Measurements from ENCODE around the gene CLASRP.

The CLASRP gene

GRCh38 chr19:45063851-45064801 is 25.3 kb downstream of the CLASRP start:
- DNase-seq (ENCODE audit: low spot score), result no peak

GRCh38 chr19:45066921-45067661 is 28.2 kb downstream of the CLASRP start:
- no peak for DNase-seq (ENCODE audit: low spot score)

- no peak for DNase-seq (ENCODE audit: low spot score)
Measured at GRCh38 chr19:45068041-45068440, 29.2 kb downstream of the CLASRP start.

GRCh38 chr19:45069056-45069455 is 30.2 kb downstream of the CLASRP start:
- DNase-seq (ENCODE audit: low spot score), result peak; percentile 70

GRCh38 chr19:45070214-45070613 is 31.4 kb downstream of the CLASRP start:
- DNase-seq (ENCODE audit: low spot score), result no peak

- DNase-seq (ENCODE audit: low spot score), result no peak
Measured at GRCh38 chr19:45070861-45071544, 32.2 kb downstream of the CLASRP start.

- no peak for DNase-seq (ENCODE audit: low spot score)
Measured at GRCh38 chr19:45071545-45071938, 32.7 kb downstream of the CLASRP start.

- DNase-seq (ENCODE audit: low spot score), result no peak
Measured at GRCh38 chr19:45071969-45072790, 33.3 kb downstream of the CLASRP start.

GRCh38 chr19:45074744-45075300 is 36.0 kb downstream of the CLASRP start:
- no peak for DNase-seq (ENCODE audit: low spot score)

GRCh38 chr19:45075301-45076028 is 36.6 kb downstream of the CLASRP start:
- peak; percentile 91 for DNase-seq (ENCODE audit: low spot score)

GRCh38 chr19:45076029-45076850 is 37.4 kb downstream of the CLASRP start, which contains the start of gene ZNF296:
Gene ZNF296, minus strand, starts transcription at chr19:45076478. Its CDS starts 105 bp downstream, at chr19:45076373.
- peak; percentile 92 for DNase-seq (ENCODE audit: low spot score)

GRCh38 chr19:45076851-45077730 is 38.2 kb downstream of the CLASRP start:
- DNase-seq (ENCODE audit: low spot score), result peak; percentile 63

GRCh38 chr19:45078390-45079062 is 39.7 kb downstream of the CLASRP start:
- no peak for DNase-seq (ENCODE audit: low spot score)

- DNase-seq (ENCODE audit: low spot score), result peak; percentile 81
Measured at GRCh38 chr19:45079063-45079910, 40.4 kb downstream of the CLASRP start, which contains the start of gene GEMIN7. Gene GEMIN7, plus strand, starts transcription at chr19:45079260. Its CDS starts 10,855 bp downstream, at chr19:45090115.

GRCh38 chr19:45079911-45080370 is 41.1 kb downstream of the CLASRP start:
- DNase-seq (ENCODE audit: low spot score), result no peak

- no peak for DNase-seq (ENCODE audit: low spot score)
Measured at GRCh38 chr19:45082170-45082569, 43.3 kb downstream of the CLASRP start.

GRCh38 chr19:45086480-45086879 is 47.6 kb downstream of the CLASRP start:
- DNase-seq (ENCODE audit: low spot score), result no peak
